Activated CD8-positive, alpha-beta memory T cell treated with anti-CD3 and anti-CD28 coated beads for 1 hour (primary cell): ENCODE results near the gene SHB.
"Not testable (repeated sequence)": the region's sequence is repeated elsewhere in the genome, so short reads cannot be mapped to it uniquely, and the experiment has no call there.

Experiments used
- DNase-seq, 2 donors: peaks; one replicate each; pipeline ENCODE4 v3.0.0-alpha.2; 2020; ENCODE audit warnings: low read depth in 1 of 2; ENCODE audit errors: extremely low read depth in 1 of 2

SHB gene

GRCh38 chr9:37972351-37972848 is 96.6 kb downstream of the SHB start:
- DNase-seq: no peak

- DNase-seq: no peak
Measured at GRCh38 chr9:37971691-37972090, 97.3 kb downstream of the SHB start.

GRCh38 chr9:37971108-37971459 is 97.9 kb downstream of the SHB start:
- DNase-seq: no peak

- DNase-seq: no peak
Measured at GRCh38 chr9:37970301-37971107, 98.5 kb downstream of the SHB start.

- DNase-seq: no peak
Measured at GRCh38 chr9:37969558-37970300, 99.3 kb downstream of the SHB start.

GRCh38 chr9:37969130-37969529 is 99.9 kb downstream of the SHB start:
- no peak for DNase-seq

- DNase-seq: no peak
Measured at GRCh38 chr9:37968228-37968701, 100.8 kb downstream of the SHB start.

GRCh38 chr9:37967761-37968080 is 101.3 kb downstream of the SHB start:
- DNase-seq: no peak

GRCh38 chr9:37967014-37967760 is 101.8 kb downstream of the SHB start:
- no peak for DNase-seq

- DNase-seq: no peak
Measured at GRCh38 chr9:37966412-37967013, 102.5 kb downstream of the SHB start.

GRCh38 chr9:37965676-37966345 is 103.2 kb downstream of the SHB start:
- DNase-seq: not testable (repeated sequence)

GRCh38 chr9:37965116-37965515 is 103.9 kb downstream of the SHB start:
- no peak for DNase-seq

- no peak for DNase-seq
Measured at GRCh38 chr9:37964740-37965081, 104.3 kb downstream of the SHB start.

- no peak for DNase-seq
Measured at GRCh38 chr9:37963936-37964739, 104.9 kb downstream of the SHB start.

- DNase-seq: no peak
Measured at GRCh38 chr9:37961351-37961750, 107.7 kb downstream of the SHB start.

- DNase-seq: no peak
Measured at GRCh38 chr9:37960631-37961030, 108.4 kb downstream of the SHB start.

GRCh38 chr9:37959976-37960375 is 109.1 kb downstream of the SHB start:
- no peak for DNase-seq

GRCh38 chr9:37958154-37958553 is 110.9 kb downstream of the SHB start:
- no peak for DNase-seq

- DNase-seq: no peak
Measured at GRCh38 chr9:37957664-37957953, 111.4 kb downstream of the SHB start.
